GM12891 (cell line): ENCODE results near the gene CARD10.
"Not testable (repeated sequence)": the region's sequence is repeated elsewhere in the genome, so short reads cannot be mapped to it uniquely, and the experiment has no call there.

Experiments used
- DNase-seq: peaks from one replicate; pipeline ENCODE4 v3.0.0; 2011; ENCODE audit warnings: low spot score; ENCODE audit not compliant: insufficient read length
- FAIRE-seq: peaks from 2 replicates; lab custom pipeline; 2011; peaks lifted over from hg19 to GRCh38; lab: Jason Lieb, UNC
- PAX5 ChIP-seq: IDR thresholded peaks from 2 replicates; pipeline ENCODE4 v1.6.1; 2011; ENCODE audit warnings: low read length, moderate library complexity, mild to moderate bottlenecking; ENCODE audit not compliant: insufficient read depth, severe bottlenecking
- POLR2A ChIP-seq: IDR thresholded peaks from 2 replicates; pipeline ENCODE4 v1.6.1; 2011; ENCODE audit warnings: low read depth, low read length, control low read depth
- POLR2AphosphoS5 ChIP-seq: IDR thresholded peaks from 2 replicates; pipeline ENCODE4 v1.6.1; 2011; ENCODE audit warnings: low read depth, low read length, control low read depth
- POU2F2 ChIP-seq: IDR thresholded peaks from 2 replicates; pipeline ENCODE4 v1.6.1; 2011; ENCODE audit warnings: low read depth, mild to moderate bottlenecking, control low read depth, low read length, moderate library complexity
- SPI1 ChIP-seq: IDR thresholded peaks from 2 replicates; pipeline ENCODE4 v1.6.1; 2011; ENCODE audit warnings: low read depth, low read length, control low read depth
- TAF1 ChIP-seq: IDR thresholded peaks from 2 replicates; pipeline ENCODE4 v1.6.1; 2011; ENCODE audit warnings: low read depth, low read length, control low read depth

Gene CARD10

GRCh38 chr22:37545703-37546436 is 26.7 kb upstream of the CARD10 start:
- FAIRE-seq (no peak), DNase-seq (no peak)

DNA sequence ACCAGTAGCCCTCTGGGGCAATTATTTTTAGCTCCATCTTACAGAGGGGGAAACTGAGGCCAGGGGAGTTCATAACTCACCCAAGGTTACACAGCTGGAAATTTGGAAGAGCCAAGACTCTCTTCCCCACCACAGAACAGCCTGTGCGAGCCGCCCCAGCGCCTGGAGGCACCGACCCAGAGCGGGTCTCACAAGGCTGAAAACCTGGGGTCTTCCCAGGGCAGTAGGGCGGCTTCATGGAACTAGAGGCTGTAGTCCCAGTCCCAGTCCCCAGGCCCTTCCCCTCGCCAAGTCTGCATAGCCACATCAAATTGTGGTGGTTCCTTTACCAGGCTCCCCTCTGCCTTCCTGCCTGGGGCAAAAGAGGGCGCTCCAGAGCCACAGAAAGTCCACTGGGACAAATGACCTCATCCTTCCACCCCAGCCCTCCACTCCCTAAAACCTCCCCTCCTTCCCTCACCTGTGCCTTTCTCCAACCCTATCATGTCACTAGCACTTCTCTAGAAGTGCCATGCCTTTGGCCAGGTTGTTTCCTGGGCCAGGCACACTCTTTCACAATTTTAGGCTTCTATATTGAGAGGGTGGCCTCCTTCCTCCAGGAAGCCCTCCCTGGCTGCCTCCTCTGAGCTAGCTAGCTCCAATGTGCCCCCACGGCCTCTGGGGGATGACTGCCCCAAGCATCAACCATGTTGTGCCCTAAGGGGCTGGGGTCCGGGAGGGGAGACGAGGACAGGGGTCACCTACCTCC is 25.9 kb upstream of the CARD10 start:
- TF ChIP-seq POLR2AphosphoS5 = no peak
- TF ChIP-seq PAX5 = no peak
- no peak for TF ChIP-seq POU2F2
- no peak for TF ChIP-seq POLR2A
- TF ChIP-seq TAF1 = no peak
- no peak for TF ChIP-seq SPI1
- FAIRE-seq = no peak
- peak; percentile 64 for DNase-seq

More at GRCh38 chr22:37545703-37546436, 26.7 kb upstream of the CARD10 start:
- TF ChIP-seq POLR2A = no peak
- no peak for TF ChIP-seq SPI1
- no peak for TF ChIP-seq POU2F2
- no peak for TF ChIP-seq PAX5
- TF ChIP-seq TAF1 = no peak
- TF ChIP-seq POLR2AphosphoS5 = no peak

DNA sequence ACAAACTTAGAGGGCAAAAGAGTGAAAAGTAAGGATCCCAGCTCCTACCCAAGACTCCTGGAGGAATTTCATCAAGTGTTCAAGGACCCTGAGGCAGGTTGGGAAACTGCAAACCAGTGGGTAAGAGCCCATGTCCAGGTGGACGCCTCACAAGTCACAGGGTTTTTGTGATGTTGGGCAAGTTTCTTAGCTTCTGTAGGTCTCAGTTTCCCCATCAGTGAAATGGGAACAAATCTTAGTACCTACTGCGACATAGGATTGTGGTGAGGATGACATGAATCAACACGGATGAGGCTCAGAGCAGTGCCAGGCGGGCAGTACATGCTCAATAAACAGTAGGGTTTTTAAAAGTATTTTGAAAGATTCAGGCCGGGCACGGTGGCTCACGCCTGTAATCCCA is 23.7 kb upstream of the CARD10 start:
- no peak for TF ChIP-seq SPI1
- no peak for TF ChIP-seq POLR2A
- no peak for TF ChIP-seq POU2F2
- TF ChIP-seq PAX5 = no peak
- no peak for TF ChIP-seq TAF1
- TF ChIP-seq POLR2AphosphoS5 = no peak
- DNase-seq = no peak
- no peak for FAIRE-seq

DNA sequence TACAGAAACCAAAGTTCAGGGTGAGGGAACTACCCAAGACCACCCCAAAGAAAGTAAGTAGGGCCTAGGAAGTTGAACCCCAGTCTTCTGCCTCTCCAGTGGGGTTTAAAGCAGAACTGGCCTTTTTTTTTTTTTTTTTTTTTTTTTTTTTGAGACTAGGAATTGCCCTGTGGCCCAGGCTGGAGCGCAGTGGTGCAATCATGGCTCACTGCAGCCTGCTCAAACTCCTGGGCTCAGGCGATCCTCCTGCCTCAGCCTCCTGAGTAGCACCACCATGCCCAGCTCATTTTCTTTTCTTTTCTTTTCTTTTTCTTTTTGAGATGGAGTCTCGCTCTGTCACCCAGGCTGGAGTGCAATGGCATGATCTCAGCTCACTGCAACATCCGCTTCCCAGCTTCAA is 23.2 kb upstream of the CARD10 start:
- FAIRE-seq, DNase-seq: not testable (repeated sequence)

DNA sequence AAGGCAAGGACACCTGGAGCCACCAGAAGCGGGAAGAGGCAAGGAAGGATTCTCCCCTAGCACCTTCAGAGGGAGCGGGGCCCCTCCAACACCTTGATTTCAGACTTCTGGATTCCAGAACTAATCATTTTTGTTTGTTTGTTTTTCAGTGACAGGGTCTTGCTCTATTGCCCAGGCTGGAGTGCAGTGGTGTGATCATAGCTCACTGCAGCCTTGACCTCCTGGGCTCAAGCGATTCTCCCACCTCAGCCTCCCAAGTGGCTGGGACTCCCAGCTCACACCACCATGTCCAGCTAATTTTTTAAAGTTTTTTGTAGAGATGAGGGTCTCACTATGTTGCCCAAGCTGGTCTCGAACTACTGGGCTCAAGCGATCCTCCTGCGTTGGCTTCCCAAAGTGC is 20.6 kb upstream of the CARD10 start:
- FAIRE-seq, DNase-seq: not testable (repeated sequence)

GRCh38 chr22:37538590-37539357 is 19.6 kb upstream of the CARD10 start:
- FAIRE-seq (peak; percentile 99), DNase-seq (peak; percentile 88)
- TF ChIP-seq POLR2A (no peak), SPI1 (peak; percentile 13; the same call in 1 of the 2 replicates), POLR2AphosphoS5 (no peak), POU2F2 (peak; percentile 40; the same call in 1 of the 2 replicates), TAF1 (no peak), PAX5 (no peak)

- no peak for DNase-seq
- no peak for FAIRE-seq
- TF ChIP-seq POLR2A = no peak
- TF ChIP-seq TAF1 = no peak
- no peak for TF ChIP-seq PAX5
- no peak for TF ChIP-seq POU2F2
- TF ChIP-seq SPI1 = no peak
- TF ChIP-seq POLR2AphosphoS5 = no peak
Measured at GRCh38 chr22:37535159-37535558, 15.9 kb upstream of the CARD10 start.

- TF ChIP-seq POLR2AphosphoS5 = no peak
- TF ChIP-seq SPI1 = no peak
- no peak for TF ChIP-seq POLR2A
- TF ChIP-seq TAF1 = no peak
- TF ChIP-seq PAX5 = no peak
- no peak for TF ChIP-seq POU2F2
- FAIRE-seq (no peak), DNase-seq (no peak)
Measured at GRCh38 chr22:37534445-37534844, 15.2 kb upstream of the CARD10 start.

DNA sequence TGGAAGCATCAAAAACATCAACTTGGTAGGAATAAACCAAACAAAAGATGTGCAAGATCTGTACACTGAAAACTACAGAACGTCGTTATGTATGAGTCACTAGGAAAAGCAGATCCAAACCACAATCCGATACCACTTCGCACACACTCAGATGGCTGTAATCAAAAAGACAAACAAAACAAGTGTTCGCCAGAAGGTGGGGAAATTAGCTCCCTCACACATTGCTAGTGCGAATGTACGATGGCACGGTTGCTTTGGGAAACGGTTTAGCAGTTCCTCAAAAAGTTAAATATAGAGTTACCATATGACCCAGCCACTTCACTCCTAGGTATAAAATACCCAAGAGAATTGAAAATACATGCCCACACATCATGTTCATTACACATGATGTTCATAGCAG is 14.8 kb upstream of the CARD10 start:
- TF ChIP-seq POLR2A (no peak), SPI1 (peak; percentile 44; the same call in 1 of the 2 replicates), PAX5 (no peak)
- DNase-seq (no peak), FAIRE-seq (peak; percentile 89)
